Gastrocnemius medialis (tissue), 4 donors: ENCODE results near the gene CTSD. TPM values are rescaled to one million over a fixed set of nuclear protein-coding genes. Genes with fewer than 3 reads are reported as not detected.

ENCODE experiments used
- ATAC-seq, 2 donors: fragments of 150-250 bp; one replicate each; pipeline ENCODE4 v1.9.1; 2016
- DNase-seq, 2 donors: peaks; one replicate each; pipeline ENCODE4 v3.0.0-alpha.2; 2019
- H3K27ac ChIP-seq, 4 donors: fragments of 200-600 bp; sonication (generic); 1 replicate in 1 of 4; 2 replicates in 3 of 4; pipeline ENCODE4 v1.5.1; 2016 to 2018; ENCODE audit warnings: mild to moderate bottlenecking in 2 of 4, moderate library complexity in 1 of 4
- H3K27me3 ChIP-seq, 3 donors: fragments of 200-600 bp; sonication (generic) in 2 of 3; 1 replicate in 1 of 3; 2 replicates in 2 of 3; pipeline versions ENCODE4 v1.5.1 to v1.6.0; 2016 to 2019; ENCODE audit warnings: mild to moderate bottlenecking in 1 of 3, moderate library complexity in 1 of 3
- H3K36me3 ChIP-seq, 2 donors: fragments of 200-600 bp; sonication (generic) in 1 of 2; one replicate each; pipeline ENCODE4 v1.5.1; 2017 to 2018
- H3K4me1 ChIP-seq, 2 donors: fragments of 200-600 bp; sonication (generic) in 1 of 2; one replicate each; pipeline ENCODE4 v1.5.1; 2016 to 2017; ENCODE audit warnings: mild to moderate bottlenecking in 2 of 2
- H3K4me3 ChIP-seq, 4 donors: fragments of 200-600 bp; sonication (generic) in 3 of 4; 1 replicate in 1 of 4; 2 replicates in 3 of 4; pipeline ENCODE4 v1.5.1; 2016 to 2019; ENCODE audit warnings: mild to moderate bottlenecking in 2 of 4
- H3K9me3 ChIP-seq, 3 donors: fragments of 200-600 bp; sonication (generic) in 2 of 3; 1 replicate in 1 of 3; 2 replicates in 2 of 3; pipeline ENCODE4 v1.5.1; 2016 to 2019
- CTCF ChIP-seq, 5 experiments: fragments of 450-650 bp in 3 of 5; fragments of 200-600 bp in 2 of 5; sonication (generic) in 2 of 5; IDR thresholded peaks in 4 of 5; conservative IDR thresholded peaks in 1 of 5; 1 replicate in 4 of 5; 2 replicates in 1 of 5; pipeline ENCODE4 v1.5.1; 2016 to 2019; ENCODE audit warnings: antibody characterized with exemption in 5 of 5, mild to moderate bottlenecking in 3 of 5, moderate library complexity in 3 of 5
- POLR2A ChIP-seq, 2 donors: fragments of 450-650 bp; IDR thresholded peaks; one replicate each; pipeline ENCODE4 v1.6.1; 2017; ENCODE audit warnings: antibody characterized with exemption in 2 of 2, mild to moderate bottlenecking in 2 of 2, moderate library complexity in 2 of 2
- in situ Hi-C, 4 donors: fragments of 200-750 bp; cut with MboI; loops; one replicate each; pipeline versions ENCODE4 v1.15.0 to v1.8.0; 2017; ENCODE audit warnings: low sequenced_read_pairs in 4 of 4
- intact Hi-C: fragments of 100-400 bp; cut with DNase I; formaldehyde crosslinking; loops from one replicate; pipeline ENCODE4 v1.15.1; 2023; ENCODE audit warnings: low total_unique reads
- total RNA-seq, 4 donors: library from RNA; depleted of rRNA; stranded (reverse); fragments of >200 nt; gene quantifications; one replicate each; pipeline versions ENCODE4 v1.1.0 to v1.2.3, GENCODE V29; 2016

The CTSD gene
- total RNA-seq, 4 donors from 2014 or later: 490 to 981 (median 845) TPM

GRCh38 chr11:1756791-1757771 is 6.6 kb downstream of the CTSD start:
- in situ Hi-C loops (no loop called here), intact Hi-C loops (no loop called here)
- Histone ChIP-seq H3K4me3 (no peak overlapping the region), H3K27me3 (no peaks in the 10 kb centered on the region), H3K4me1 (peaks cover 79 to 90% of the 10 kb centered on the region in 2 donors), H3K36me3 (peaks cover 0 to 67% of the 10 kb centered on the region in 2 donors), H3K27ac (peak overlapping the region; percentile 98 to 100 (median 100)), H3K9me3 (no peaks in the 10 kb centered on the region)
- no peak for TF ChIP-seq CTCF (IDR thresholded peaks at IDR 0.05 in 4 of 5, conservative IDR thresholded peaks at IDR 0.05 in 1 of 5)
- TF ChIP-seq POLR2A (IDR thresholded peaks at IDR 0.05): no peak
- ATAC-seq: no peak
- DNase-seq: no peak

- no peaks in the 10 kb centered on the region for H3K9me3 ChIP-seq
- DNase-seq (peak in 1 of 2 donors; percentile 32), ATAC-seq (no peak)
- H3K27ac ChIP-seq: peak overlapping the region; percentile 66 to 100 (median 100)
- TF ChIP-seq CTCF (IDR thresholded peaks at IDR 0.05 in 4 of 5, conservative IDR thresholded peaks at IDR 0.05 in 1 of 5): no peak
- TF ChIP-seq POLR2A (IDR thresholded peaks at IDR 0.05): no peak
- H3K4me1 ChIP-seq: peaks cover 79 to 90% of the 10 kb centered on the region in 2 donors
- intact Hi-C loops: no loop called here
- in situ Hi-C loops: no loop called here
- H3K4me3 ChIP-seq: no peak overlapping the region
- H3K36me3 ChIP-seq: peaks cover 0 to 67% of the 10 kb centered on the region in 2 donors
- no peaks in the 10 kb centered on the region for H3K27me3 ChIP-seq
Observed at GRCh38 chr11:1755692-1756561, 7.8 kb downstream of the CTSD start.

- Histone ChIP-seq H3K27me3 (no peaks in the 10 kb centered on the region), H3K4me1 (peaks cover 79 to 91% of the 10 kb centered on the region in 2 donors), H3K4me3 (no peak overlapping the region), H3K9me3 (no peaks in the 10 kb centered on the region), H3K36me3 (peaks cover 0 to 67% of the 10 kb centered on the region in 2 donors), H3K27ac (peak overlapping the region; percentile 66 to 100 (median 100))
- in situ Hi-C loops (no loop called here), intact Hi-C loops (no loop called here)
- ATAC-seq (no peak), DNase-seq (no peak)
- no peak for TF ChIP-seq CTCF (IDR thresholded peaks at IDR 0.05 in 4 of 5, conservative IDR thresholded peaks at IDR 0.05 in 1 of 5)
- TF ChIP-seq POLR2A (IDR thresholded peaks at IDR 0.05): no peak
Observed at GRCh38 chr11:1755344-1755691, 8.4 kb downstream of the CTSD start.

GRCh38 chr11:1754376-1755150 is 9.2 kb downstream of the CTSD start:
- Histone ChIP-seq H3K27me3 (no peaks in the 10 kb centered on the region), H3K36me3 (peaks cover 0 to 67% of the 10 kb centered on the region in 2 donors), H3K9me3 (no peaks in the 10 kb centered on the region), H3K4me3 (no peak overlapping the region), H3K4me1 (peaks cover 75 to 91% of the 10 kb centered on the region in 2 donors), H3K27ac (peak overlapping the region in 3 of 4 donors; percentile 66 to 100 (median 100))
- in situ Hi-C loops: no loop called here
- ATAC-seq (no peak), DNase-seq (no peak)
- intact Hi-C loops: no loop called here
- no peak for TF ChIP-seq CTCF (IDR thresholded peaks at IDR 0.05 in 4 of 5, conservative IDR thresholded peaks at IDR 0.05 in 1 of 5)
